Activated CD4-positive, alpha-beta memory T cell treated with anti-CD3 and anti-CD28 coated beads, Interleukin-2, amount 10 ng/mL, durations not matched to agents 7 days and 5 days (primary cell): ENCODE measurements around the gene COL4A1. TPM values are rescaled to one million over a fixed set of nuclear protein-coding genes. Genes with fewer than 3 reads are reported as not detected.

Experiments used
- CTCF ChIA-PET: fragments of 350-600 bp; sonication (Branson Sonifier 250); formaldehyde crosslinking; loops from one replicate; lab custom pipeline; 2021; ENCODE audit warnings: antibody characterized with exemption, inconsistent platforms; lab: Charles Lee
- POLR2A ChIA-PET: fragments of 350-600 bp; sonication (Branson Sonifier 250); formaldehyde crosslinking; loops from one replicate; lab custom pipeline; 2021; ENCODE audit warnings: antibody characterized with exemption; lab: Charles Lee
- DNase-seq: peaks from one replicate; pipeline ENCODE4 v3.0.0-alpha.2; 2020
- H3K27ac Mint-ChIP-seq: one replicate; pipeline ENCODE4 v1.8.0; 2021; ENCODE audit warnings: mild to moderate bottlenecking, mixed read lengths
- H3K27me3 Mint-ChIP-seq: one replicate; pipeline ENCODE4 v1.8.0; 2021; ENCODE audit warnings: mixed read lengths
- H3K36me3 Mint-ChIP-seq: one replicate; pipeline ENCODE4 v1.8.0; 2021; ENCODE audit warnings: low read depth, mixed read lengths
- H3K4me1 Mint-ChIP-seq: one replicate; pipeline ENCODE4 v1.8.0; 2021; ENCODE audit warnings: mixed read lengths
- H3K4me3 Mint-ChIP-seq: one replicate; pipeline ENCODE4 v1.8.0; 2021; ENCODE audit warnings: mild to moderate bottlenecking, mixed read lengths
- H3K9me3 Mint-ChIP-seq: one replicate; pipeline ENCODE4 v1.8.0; 2021; ENCODE audit warnings: mixed read lengths
- total RNA-seq, 2 experiments: library from RNA; stranded (reverse); gene quantifications; one replicate each; pipeline ENCODE4 v1.2.3, GENCODE V29; 2021

Gene COL4A1
- total RNA-seq, 2 experiments from 2014 or later: not detected

DNA sequence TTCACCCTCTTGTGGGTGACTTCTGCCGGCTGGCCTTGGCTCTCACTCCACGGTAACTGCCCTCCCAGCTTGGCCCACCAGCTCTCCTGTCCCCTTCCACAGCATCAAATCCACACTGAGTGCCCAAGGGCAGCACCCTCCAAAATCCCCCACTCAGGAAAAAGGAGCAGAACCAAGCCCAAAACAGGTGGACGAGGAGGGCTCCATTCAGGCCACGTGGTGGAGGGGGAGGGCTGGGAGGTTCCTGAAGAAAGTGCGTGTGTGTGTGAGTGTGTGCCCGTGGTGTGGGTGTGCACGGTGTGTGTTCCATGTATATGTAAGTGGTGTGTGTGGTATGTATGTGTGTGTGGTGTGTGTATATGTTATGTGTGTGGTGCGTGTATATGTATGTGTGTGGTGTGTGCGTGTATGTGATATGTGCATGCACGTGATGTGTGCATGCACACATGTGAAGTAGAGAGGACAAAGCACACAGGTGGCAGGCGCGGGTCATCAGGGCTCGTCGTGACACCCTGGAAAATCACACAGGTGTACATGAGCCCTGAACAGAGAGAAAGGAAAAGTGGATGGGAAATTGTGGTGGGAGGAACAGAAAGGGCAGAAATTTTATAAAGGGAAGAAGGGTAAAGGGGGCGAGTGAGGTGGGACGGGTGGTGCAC is 76.9 kb downstream of the COL4A1 start:
- Mint-ChIP-seq H3K27me3 (peaks cover 10% of the 10 kb centered on the region), H3K9me3 (no peaks in the 10 kb centered on the region), H3K36me3 (no peaks in the 10 kb centered on the region), H3K27ac (no peak overlapping the region), H3K4me3 (no peak overlapping the region), H3K4me1 (no peaks in the 10 kb centered on the region)
- CTCF ChIA-PET: no interaction called here
- no peak for DNase-seq
- POLR2A ChIA-PET: no interaction called here

DNA sequence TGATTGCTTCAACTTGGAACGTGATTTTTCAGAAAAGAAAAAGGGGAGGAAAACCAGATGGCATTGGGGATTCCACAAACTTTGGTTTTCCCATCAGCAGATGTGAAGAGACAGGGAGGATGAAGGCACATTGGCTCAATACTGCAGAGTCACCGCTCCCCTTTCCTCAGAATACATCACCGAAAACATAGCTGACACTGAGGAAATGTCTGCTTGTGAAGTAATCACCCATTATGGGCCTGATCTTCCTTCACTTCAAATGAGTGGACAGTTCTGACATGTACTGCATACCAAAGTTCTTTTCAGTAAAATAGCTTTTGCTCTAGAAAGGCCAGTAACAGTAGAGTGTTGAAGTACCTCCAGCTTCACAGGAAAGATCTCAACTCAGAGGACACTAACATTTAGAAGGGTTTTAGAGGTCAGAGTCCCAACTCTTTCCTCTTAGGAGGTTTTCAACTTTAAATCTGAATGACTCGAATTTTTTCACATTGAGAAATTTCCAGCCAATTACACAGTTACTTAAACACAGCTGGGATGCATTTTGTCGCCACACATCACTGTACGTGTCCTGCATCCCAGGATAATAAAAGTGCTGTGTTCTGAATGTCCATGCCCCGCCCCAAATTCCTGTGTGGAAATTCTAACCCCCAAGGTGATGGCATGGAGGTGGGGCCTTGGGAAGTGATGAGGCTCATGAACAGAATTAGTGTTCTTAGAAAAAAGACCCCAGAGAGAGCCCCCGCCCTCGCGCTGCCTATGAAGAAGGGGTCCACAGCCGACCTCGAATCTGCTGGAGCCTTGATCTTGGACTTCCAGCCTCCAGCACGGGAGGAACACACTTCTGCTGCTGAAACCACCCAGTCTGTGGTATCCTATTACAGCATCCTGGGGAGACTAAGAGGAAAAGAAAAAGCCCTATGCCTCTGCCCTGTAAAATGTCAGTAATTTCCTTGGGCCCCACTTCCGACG is 77.7 kb downstream of the COL4A1 start:
- Mint-ChIP-seq H3K4me3 (no peak overlapping the region), H3K27ac (no peak overlapping the region), H3K9me3 (no peaks in the 10 kb centered on the region), H3K36me3 (no peaks in the 10 kb centered on the region), H3K27me3 (peaks cover 10% of the 10 kb centered on the region), H3K4me1 (no peaks in the 10 kb centered on the region)
- DNase-seq: no peak
- ChIA-PET POLR2A (no interaction called here), CTCF (interaction anchor here (1.3 kb wide), 1 partner anchor 183 kb away, joined by 3 read pairs; no protein-coding TSS in a partner anchor)

DNA sequence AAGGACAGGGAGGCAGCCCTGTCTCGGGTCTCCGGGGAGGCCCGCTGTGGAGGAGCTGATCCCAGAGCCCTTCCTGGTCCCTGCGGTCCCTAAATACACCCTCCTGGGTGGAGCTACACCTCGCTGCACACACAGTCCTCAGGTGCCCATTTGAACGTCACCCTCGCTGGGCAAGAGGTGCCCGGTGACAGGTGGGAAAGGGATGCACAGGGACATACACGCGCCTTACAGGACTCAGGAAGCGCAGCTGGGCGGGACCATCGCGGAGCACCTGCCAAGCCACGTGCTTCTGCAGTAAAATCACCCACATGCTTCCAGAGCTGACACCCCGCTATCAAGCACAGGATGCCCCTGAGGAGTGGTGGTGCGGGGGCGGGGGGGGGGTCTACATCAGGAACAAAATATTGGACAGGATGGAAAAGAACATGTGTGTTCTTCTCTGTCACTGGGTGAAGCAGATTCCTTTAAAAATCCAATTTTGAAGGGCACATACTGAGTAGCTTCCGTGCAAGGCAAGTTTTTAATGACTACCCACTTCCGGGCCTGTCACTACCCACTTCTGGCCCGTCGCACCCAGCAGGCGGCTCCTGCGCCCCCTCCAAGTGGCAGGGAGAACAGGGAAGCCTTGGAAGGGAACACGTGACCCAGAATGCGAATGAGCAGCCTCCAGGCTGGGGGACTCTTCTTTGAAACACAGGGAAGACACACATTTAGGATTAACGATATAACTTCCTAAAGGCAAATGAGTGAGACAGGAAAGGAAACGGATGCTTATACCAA is 78.9 kb downstream of the COL4A1 start:
- H3K27ac Mint-ChIP-seq: no peak overlapping the region
- CTCF ChIA-PET: interaction anchor here (1.3 kb wide), 1 partner anchor 184 kb away, joined by 3 read pairs; no protein-coding TSS in a partner anchor
- H3K4me3 Mint-ChIP-seq: no peak overlapping the region
- no peaks in the 10 kb centered on the region for H3K36me3 Mint-ChIP-seq
- DNase-seq: no peak
- POLR2A ChIA-PET: no interaction called here
- H3K27me3 Mint-ChIP-seq: peaks cover 9% of the 10 kb centered on the region
- H3K9me3 Mint-ChIP-seq: no peaks in the 10 kb centered on the region
- H3K4me1 Mint-ChIP-seq: no peaks in the 10 kb centered on the region

DNA sequence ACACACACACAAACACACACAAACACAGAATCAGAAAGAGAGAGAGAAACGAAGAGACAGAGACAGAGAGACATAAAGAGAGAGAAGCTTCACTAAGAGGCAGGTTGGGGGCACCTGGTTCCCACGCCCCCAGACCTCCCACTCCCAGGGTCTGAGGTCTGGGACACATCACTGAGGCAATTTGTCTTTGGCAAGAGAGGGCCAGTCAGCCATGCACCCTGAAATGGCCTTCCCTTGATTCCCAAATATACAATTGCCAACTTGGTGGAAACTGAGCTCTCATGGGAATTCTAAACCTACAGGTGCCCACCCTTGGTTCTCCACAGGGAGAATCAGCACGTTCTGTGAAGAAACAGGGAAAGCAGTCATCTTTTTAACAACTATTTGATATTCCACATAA is 79.5 kb downstream of the COL4A1 start:
- no peak overlapping the region for H3K4me3 Mint-ChIP-seq
- DNase-seq: no peak
- POLR2A ChIA-PET: no interaction called here
- no peaks in the 10 kb centered on the region for H3K4me1 Mint-ChIP-seq
- H3K9me3 Mint-ChIP-seq: no peaks in the 10 kb centered on the region
- H3K27ac Mint-ChIP-seq: no peak overlapping the region
- H3K36me3 Mint-ChIP-seq: no peaks in the 10 kb centered on the region
- CTCF ChIA-PET: no interaction called here
- peaks cover 8% of the 10 kb centered on the region for H3K27me3 Mint-ChIP-seq

DNA sequence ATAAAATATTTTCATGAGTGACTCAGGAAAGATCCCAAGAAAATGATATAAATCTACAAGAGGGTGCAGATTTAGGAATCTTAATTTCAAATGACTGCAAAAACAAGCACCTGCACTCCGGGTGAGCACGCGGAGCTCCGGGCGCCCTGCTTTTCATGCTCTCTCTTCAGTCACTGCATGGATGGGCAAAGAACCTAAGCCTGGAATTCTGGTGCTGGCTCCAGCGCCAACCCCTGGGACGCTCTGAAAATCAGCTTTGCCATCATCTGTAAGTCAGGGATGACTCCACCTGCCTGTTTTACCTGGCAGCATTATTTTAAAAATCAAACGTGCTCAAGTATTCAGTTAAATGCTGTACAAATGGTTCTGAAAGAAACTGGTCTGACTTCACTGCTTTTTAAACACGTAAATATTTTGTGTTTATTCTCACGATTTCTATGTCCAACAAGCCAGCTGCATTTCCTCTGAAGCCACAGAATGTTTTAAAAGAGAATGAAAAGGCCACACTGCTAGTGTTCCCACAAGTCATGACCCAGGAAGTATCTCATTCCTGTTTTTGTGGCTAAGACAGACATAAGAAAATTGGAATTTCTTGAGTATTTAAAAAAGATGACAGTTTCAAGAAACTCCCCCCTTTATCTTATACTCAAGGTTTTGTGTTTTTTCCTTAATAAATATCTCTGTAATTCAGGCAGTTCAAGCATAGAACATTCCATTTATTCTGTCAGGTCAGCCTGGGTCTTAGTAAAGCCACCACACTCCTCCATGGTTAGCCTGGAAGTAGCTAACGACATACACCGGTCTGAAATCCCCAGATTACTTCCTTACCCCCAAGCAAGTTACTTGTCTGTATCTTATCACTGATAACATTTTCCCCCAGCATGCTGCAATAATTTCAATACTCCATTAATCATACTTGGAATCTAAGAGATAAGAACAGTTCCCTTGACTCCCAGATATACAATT is 81.1 kb downstream of the COL4A1 start:
- Mint-ChIP-seq H3K27me3 (peaks cover 10% of the 10 kb centered on the region), H3K4me3 (no peak overlapping the region), H3K36me3 (no peaks in the 10 kb centered on the region), H3K9me3 (no peaks in the 10 kb centered on the region), H3K4me1 (no peaks in the 10 kb centered on the region), H3K27ac (no peak overlapping the region)
- ChIA-PET CTCF (no interaction called here), POLR2A (no interaction called here)
- no peak for DNase-seq

DNA sequence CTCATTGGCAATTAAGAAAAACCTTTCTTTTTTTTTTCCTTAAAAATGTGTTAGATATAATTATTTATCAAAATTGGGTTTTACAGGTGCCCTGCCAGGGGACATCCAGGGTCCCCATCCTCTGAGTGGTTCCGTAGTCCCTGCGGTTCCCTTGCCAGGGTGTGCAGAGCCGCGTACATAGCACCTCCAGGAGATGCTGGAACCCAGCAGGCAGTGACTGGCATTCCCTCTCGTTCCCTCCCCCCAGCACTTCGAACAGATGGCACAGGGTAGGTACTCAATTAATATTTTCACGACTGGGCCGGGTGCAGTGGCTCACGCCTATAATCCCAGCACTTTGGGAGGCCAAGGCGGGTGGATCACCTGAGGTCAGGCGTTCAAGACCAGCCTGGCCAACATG is 82.0 kb downstream of the COL4A1 start:
- Mint-ChIP-seq H3K27me3 (peaks cover 9% of the 10 kb centered on the region), H3K27ac (no peak overlapping the region), H3K4me1 (no peaks in the 10 kb centered on the region), H3K36me3 (no peaks in the 10 kb centered on the region), H3K9me3 (no peaks in the 10 kb centered on the region), H3K4me3 (no peak overlapping the region)
- no peak for DNase-seq
- ChIA-PET CTCF (interaction anchor here (5.4 kb wide), 1 partner anchor 186 kb away, joined by 41 read pairs; no protein-coding TSS in a partner anchor), POLR2A (no interaction called here)

DNA sequence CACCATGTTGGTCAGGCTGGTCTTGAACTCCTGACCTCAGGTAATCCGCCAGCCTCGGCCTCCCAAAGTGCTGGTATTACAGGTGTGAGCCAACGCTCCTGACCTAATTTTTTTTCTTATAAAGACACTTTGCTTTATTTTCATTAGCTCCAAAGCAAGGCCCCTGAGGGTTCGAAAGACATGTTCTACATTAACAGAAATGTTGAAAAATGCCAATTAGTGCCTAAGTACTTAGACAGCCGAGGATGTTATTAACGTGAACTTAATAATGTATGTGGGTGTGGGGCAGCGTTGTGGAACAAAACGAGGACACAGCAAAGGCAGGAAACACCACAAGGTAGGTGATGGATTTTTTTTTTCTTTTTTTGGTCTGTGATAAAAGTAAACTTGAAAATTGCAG is 82.4 kb downstream of the COL4A1 start:
- Mint-ChIP-seq H3K9me3 (no peaks in the 10 kb centered on the region), H3K27ac (no peak overlapping the region), H3K27me3 (peaks cover 9% of the 10 kb centered on the region), H3K4me1 (no peaks in the 10 kb centered on the region), H3K4me3 (no peak overlapping the region), H3K36me3 (no peaks in the 10 kb centered on the region)
- DNase-seq: no peak
- POLR2A ChIA-PET: no interaction called here
- CTCF ChIA-PET: interaction anchor here (5.4 kb wide), 1 partner anchor 186 kb away, joined by 41 read pairs; no protein-coding TSS in a partner anchor

DNA sequence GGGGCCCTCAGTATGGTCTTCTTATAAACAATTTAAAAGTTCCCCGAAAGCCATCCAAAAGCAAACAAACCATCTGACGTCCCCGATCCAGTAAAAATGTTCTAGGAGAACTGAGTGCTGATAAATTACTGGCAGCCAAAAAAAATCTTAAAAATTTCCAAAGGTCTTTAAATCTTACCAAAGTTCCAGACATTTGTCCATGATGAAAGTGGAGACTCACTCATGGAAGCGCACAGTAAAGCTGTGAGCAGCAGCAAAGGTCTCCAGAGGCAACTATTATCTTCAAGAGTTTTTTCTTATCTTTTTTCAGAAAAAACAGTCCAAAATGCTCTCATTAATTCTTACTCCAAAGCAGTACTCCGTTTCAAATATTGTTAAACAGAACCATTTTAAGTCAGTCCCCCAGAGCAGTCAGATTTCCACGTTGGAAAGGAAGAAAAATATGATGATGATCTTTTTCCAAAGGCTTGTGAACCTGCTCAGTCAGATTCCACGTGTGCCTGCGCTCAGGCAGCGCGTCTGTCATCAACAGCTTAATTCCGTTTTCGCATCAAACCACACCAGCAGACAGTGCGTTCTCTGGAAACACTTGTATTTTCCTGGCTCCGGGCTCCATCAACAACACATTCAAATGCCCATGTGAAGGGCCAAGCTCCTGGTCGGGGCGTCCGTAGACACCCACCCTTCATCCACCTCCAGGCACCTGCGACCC is 85.4 kb downstream of the COL4A1 start:
- H3K4me3 Mint-ChIP-seq: no peak overlapping the region
- DNase-seq: no peak
- no peaks in the 10 kb centered on the region for H3K4me1 Mint-ChIP-seq
- H3K27ac Mint-ChIP-seq: no peak overlapping the region
- POLR2A ChIA-PET: no interaction called here
- no peaks in the 10 kb centered on the region for H3K9me3 Mint-ChIP-seq
- H3K27me3 Mint-ChIP-seq: peaks cover 20% of the 10 kb centered on the region
- CTCF ChIA-PET: interaction anchor here (0.6 to 5.4 kb wide), 10 partner anchors 11 to 234 kb away, joined by 3 to 41 read pairs (median 4); no protein-coding TSS in a partner anchor
- no peaks in the 10 kb centered on the region for H3K36me3 Mint-ChIP-seq

DNA sequence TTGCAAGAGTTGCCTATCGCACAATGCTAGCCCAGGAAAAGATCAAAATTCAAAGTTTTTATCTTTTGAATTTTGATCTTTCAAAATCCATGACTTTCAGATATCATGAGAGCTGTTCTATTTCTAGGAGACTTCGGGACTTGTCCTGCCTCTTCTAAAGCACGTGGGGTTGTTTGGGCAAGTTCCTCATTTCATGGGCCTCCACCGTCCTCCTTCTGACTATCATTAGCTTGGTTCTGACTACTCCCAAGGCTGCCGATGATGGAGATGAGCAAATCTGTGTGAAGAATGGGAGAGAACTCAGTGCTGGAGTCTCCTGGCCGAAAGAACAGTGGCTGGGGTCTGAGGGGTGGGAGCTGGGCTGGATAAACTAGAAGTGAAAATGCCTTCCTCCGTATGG is 86.5 kb downstream of the COL4A1 start:
- H3K36me3 Mint-ChIP-seq: no peaks in the 10 kb centered on the region
- CTCF ChIA-PET: interaction anchor here (0.6 to 5.4 kb wide), 5 partner anchors 62 to 224 kb away, joined by 3 to 41 read pairs (median 3); no protein-coding TSS in a partner anchor
- H3K27me3 Mint-ChIP-seq: peaks cover 15% of the 10 kb centered on the region
- no peaks in the 10 kb centered on the region for H3K4me1 Mint-ChIP-seq
- H3K4me3 Mint-ChIP-seq: no peak overlapping the region
- H3K27ac Mint-ChIP-seq: no peak overlapping the region
- no peaks in the 10 kb centered on the region for H3K9me3 Mint-ChIP-seq
- DNase-seq: no peak
- POLR2A ChIA-PET: no interaction called here

DNA sequence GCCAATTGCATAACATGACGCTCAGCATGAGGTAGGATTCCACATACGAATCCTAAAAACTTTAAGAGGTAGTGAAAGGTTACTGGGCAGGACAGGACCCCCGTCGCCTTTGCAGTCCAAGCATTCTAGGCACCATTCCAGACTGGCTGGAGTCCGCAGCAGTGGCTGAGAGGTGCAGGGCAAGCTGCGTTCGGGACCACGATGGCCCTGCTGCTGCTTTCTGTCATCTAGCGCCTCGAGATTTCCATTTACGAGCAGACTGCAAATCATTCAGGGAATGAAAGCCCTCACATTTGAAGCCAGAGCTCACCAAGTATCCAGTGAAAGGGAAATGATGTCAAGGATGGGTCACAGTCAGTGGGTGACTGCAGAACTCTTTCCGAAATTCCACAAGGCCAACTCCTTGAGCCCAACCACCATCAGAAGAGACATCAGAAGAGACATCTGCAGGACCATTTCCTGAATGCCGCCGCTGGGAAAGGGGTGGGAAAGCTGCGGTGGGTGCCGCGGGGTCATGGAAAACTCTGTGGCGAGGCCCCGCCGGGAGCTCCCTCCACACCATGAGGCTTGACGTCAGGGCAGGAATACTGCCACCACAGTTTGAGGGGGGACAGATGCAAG is 88.3 kb downstream of the COL4A1 start:
- Mint-ChIP-seq H3K27me3 (peaks cover 15% of the 10 kb centered on the region), H3K4me1 (no peaks in the 10 kb centered on the region), H3K27ac (no peak overlapping the region), H3K9me3 (no peaks in the 10 kb centered on the region), H3K4me3 (no peak overlapping the region), H3K36me3 (no peaks in the 10 kb centered on the region)
- no peak for DNase-seq
- ChIA-PET POLR2A (no interaction called here), CTCF (no interaction called here)

DNA sequence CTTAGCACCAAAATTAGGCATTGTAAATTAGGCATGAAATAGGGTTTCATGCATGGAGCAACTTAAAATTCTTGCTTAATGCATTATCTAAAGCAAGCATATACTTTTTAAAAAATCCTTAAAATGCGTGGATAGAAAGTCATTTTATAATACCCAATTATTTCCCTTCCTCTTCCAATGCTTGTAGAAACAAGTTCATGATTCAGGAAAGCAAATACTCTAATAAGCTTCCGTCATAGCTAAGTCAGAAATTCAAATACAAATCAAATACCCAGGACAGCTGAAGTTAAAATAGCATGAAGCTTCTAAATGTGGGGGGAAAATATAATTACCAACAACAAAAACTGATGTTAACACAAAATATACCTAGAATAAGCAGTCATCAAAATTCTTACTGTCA is 89.1 kb downstream of the COL4A1 start:
- DNase-seq: no peak
- Mint-ChIP-seq H3K27me3 (peaks cover 15% of the 10 kb centered on the region), H3K4me3 (no peak overlapping the region), H3K27ac (no peak overlapping the region), H3K4me1 (no peaks in the 10 kb centered on the region), H3K36me3 (no peaks in the 10 kb centered on the region), H3K9me3 (no peaks in the 10 kb centered on the region)
- ChIA-PET POLR2A (no interaction called here), CTCF (interaction anchor here (1.3 to 1.4 kb wide), 2 partner anchors 194 to 238 kb away, joined by 3 to 5 read pairs; no protein-coding TSS in a partner anchor)
